ENCODE results near the gene RUSC2. TPM values are rescaled to one million over a fixed set of nuclear protein-coding genes. Genes with fewer than 3 reads are reported as not detected.

Gene RUSC2
- total and polyA plus RNA-seq, 2 of the 13 experiments (the other 11 are each of a cell fraction or from before 2014, with no cell fraction given), result 2.8 to 3.3 TPM

DNA sequence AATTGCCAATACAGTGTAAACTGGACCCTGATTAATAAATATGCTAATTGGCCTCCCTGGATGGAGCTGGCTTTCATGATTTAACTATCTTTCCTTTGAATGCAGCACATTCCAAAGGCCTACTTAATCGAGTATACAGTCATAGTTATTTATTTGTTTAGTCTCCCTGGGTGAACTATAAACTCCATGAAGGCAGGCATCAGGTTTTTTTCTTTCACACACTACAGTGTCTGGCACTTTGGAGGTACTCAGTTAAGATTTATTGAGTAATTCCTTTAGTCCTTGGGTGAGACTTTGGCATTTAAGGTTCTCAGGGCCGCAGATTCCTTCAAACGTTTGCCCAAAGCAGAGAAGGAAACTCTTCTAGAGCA is 20.5 kb downstream of the RUSC2 start (continued):
- TF ChIP-seq ZBTB26 (CRISPR knock-in tag; IDR thresholded peaks at IDR 0.05; ENCODE audit: borderline replicate concordance), result no peak

DNA sequence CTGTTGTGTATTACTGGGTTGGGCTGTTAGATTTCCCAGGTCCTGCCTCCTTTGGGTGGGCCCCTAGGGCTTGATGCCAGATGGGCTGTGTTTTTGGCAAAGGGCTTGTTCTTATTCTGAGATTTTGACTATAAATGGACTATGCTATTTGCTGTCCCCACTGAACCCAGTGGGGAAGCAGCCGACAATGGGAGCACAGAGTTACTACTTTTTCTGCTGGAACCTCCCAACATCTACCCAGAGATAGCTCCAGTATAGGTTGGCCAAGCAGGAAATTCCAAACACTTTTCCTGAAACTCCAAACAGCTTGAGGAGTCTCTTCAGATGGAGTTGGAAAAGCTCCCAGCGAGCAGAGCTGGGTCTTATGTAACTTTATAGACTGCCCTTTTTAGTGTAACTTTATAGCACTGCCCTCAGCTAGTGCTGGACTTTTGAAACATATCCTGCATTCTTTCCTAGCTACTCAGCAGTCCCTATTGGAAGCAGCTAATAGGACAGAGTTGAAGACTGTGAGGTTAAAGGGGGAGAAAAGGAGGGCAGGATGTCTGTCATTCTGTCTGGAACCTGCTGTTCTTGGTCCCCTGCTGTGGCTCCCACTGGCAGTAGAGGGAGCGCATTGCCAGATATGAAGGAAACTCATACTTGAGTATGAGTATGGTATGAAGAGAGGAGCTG is 21.0 kb downstream of the RUSC2 start:
- no peaks in the 10 kb centered on the region for H4K20me1 ChIP-seq (ENCODE audit: insufficient read depth, low read length)
- H3K79me2 ChIP-seq (ENCODE audit: insufficient read depth, low read length), result peaks cover 3% of the 10 kb centered on the region
- no peaks in the 10 kb centered on the region for H3K27me3 ChIP-seq (ENCODE audit: control insufficient read depth in 1 of 2, insufficient read depth in 2 of 2, low read length in 2 of 2)
- POLR2A ChIA-PET, result interaction anchor here (0.6 to 1.0 kb wide), 3 partner anchors 9 to 43 kb away, joined by 3 to 4 read pairs (median 3); no protein-coding TSS in a partner anchor
- DNase-seq (ENCODE audit: low spot score) (peak; percentile 88), FAIRE-seq (peak; percentile 91), ATAC-seq (peak; percentile 99)
- peak overlapping the region in 2 of 3 experiments; percentile 2 to 28; a peak in 1 of 6 replicates for H3K4me3 ChIP-seq (replicated peaks in 1 of 3; ENCODE audit: insufficient read depth in 1 of 3, low read depth in 2 of 3, low read length in 3 of 3)
- intact Hi-C loops (cut with micrococcal nuclease; ENCODE audit: unreplicated experiment) (loop anchor here (1.0 kb wide), 1 partner anchor 43 kb away; no protein-coding TSS in a partner anchor), in situ Hi-C loops (cut with HindIII; ENCODE audit: extremely low pct_ligation_motif_present, low pct_unique_long_range_greater_than_20kb) (no loop called here)
- H3K4me2 ChIP-seq (ENCODE audit: low read depth, low read length), result peak overlapping the region; percentile 64
- H3K36me3 ChIP-seq (replicated peaks in 1 of 2; ENCODE audit: control insufficient read depth in 1 of 2, insufficient read depth in 2 of 2, low read length in 2 of 2), result no peaks in the 10 kb centered on the region
- CTCF ChIA-PET (ENCODE audit: low intra/inter-chr PET ratio, low total read pairs), result interaction anchor here (0.7 to 1.2 kb wide), 3 partner anchors 21 to 43 kb away, joined by 3 read pairs; partner anchors contain the start of gene RUSC2
- WGBS (ENCODE audit: low lambda C conversion rate), result 8% methylated on average over 3 of the region's 3 CpGs
- no TSS peak for BruUV-seq (replicated peaks)
- peak overlapping the region; percentile 47 for H3K27ac ChIP-seq (ENCODE audit: extremely low read length, insufficient read depth, low read length)
- H3K9ac ChIP-seq (ENCODE audit: insufficient read depth, low read depth, low read length), result peak overlapping the region; percentile 1; the same call in 1 of the 2 replicates
- no peak overlapping the region for H2AFZ ChIP-seq (ENCODE audit: low read length)
- H3K9me3 ChIP-seq (ENCODE audit: low read length), result no peaks in the 10 kb centered on the region
- peaks cover 18% of the 10 kb centered on the region for H3K4me1 ChIP-seq (ENCODE audit: insufficient read depth, low read length)
- TF ChIP-seq ATRX (CRISPR knock-in tag; IDR thresholded peaks at IDR 0.05; ENCODE audit: borderline replicate concordance) (no peak), SRSF4 (IDR thresholded peaks at IDR 0.05; ENCODE audit: low read depth, low read length, poor library complexity, severe bottlenecking) (no peak), ZNF577 (CRISPR knock-in tag; IDR thresholded peaks at IDR 0.05; ENCODE audit: borderline replicate concordance, low read depth) (no peak), CC2D1A (CRISPR knock-in tag; IDR thresholded peaks at IDR 0.05) (no peak), SOX6 (IDR thresholded peaks at IDR 0.05) (no peak), SOX6 (CRISPR knock-in tag; IDR thresholded peaks at IDR 0.05) (peak; percentile 16; the same call in 1 of the 2 replicates), NFRKB (IDR thresholded peaks at IDR 0.05) (no peak), DMTF1 (CRISPR knock-in tag; IDR thresholded peaks at IDR 0.05) (no peak), HMG20A (CRISPR knock-in tag; IDR thresholded peaks at IDR 0.05; ENCODE audit: borderline replicate concordance) (peak; percentile 56; the same call in 1 of the 2 replicates), SMARCC2 (IDR thresholded peaks at IDR 0.05) (no peak), THAP11 (CRISPR knock-in tag; IDR thresholded peaks at IDR 0.05) (no peak), MEIS1 (CRISPR knock-in tag; IDR thresholded peaks at IDR 0.05; ENCODE audit: borderline replicate concordance) (no peak), KDM1A (CRISPR knock-in tag; IDR thresholded peaks at IDR 0.05) (no peak), EZH2 (conservative IDR thresholded peaks at IDR 0.05; ENCODE audit: low read depth, low read length) (no peak), NRL (CRISPR knock-in tag; IDR thresholded peaks at IDR 0.05; ENCODE audit: borderline replicate concordance) (no peak), ZNF652 (CRISPR knock-in tag; IDR thresholded peaks at IDR 0.05; ENCODE audit: borderline replicate concordance, low read depth) (no peak)
- TF ChIP-seq, protein P1, sequence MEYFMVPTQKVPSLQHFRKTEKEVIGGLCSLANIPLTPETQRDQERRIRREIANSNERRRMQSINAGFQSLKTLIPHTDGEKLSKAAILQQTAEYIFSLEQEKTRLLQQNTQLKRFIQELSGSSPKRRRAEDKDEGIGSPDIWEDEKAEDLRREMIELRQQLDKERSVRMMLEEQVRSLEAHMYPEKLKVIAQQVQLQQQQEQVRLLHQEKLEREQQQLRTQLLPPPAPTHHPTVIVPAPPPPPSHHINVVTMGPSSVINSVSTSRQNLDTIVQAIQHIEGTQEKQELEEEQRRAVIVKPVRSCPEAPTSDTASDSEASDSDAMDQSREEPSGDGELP (IDR thresholded peaks at IDR 0.05; ENCODE audit: borderline replicate concordance, low read depth), result peak; percentile 35; the same call in 1 of the 2 replicates
- TF ChIP-seq, protein P2, sequence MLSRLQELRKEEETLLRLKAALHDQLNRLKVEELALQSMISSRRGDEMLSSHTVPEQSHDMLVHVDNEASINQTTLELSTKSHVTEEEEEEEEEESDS (CRISPR knock-in tag; IDR thresholded peaks at IDR 0.05; ENCODE audit: borderline replicate concordance), result no peak
